MCF 10A (cell line): Measurements from ENCODE around the gene PLXNC1. TPM values are rescaled to one million over a fixed set of nuclear protein-coding genes. Genes with fewer than 3 reads are reported as not detected.

Source experiments
- BruUV-seq: library from RNA; stranded (reverse); fragments of 400-500 nt; replicated peaks from 2 replicates; lab custom pipeline; 2021; lab: Mats Ljungman, UMichigan
- CTCF ChIA-PET: fragments of 300-600 bp; sonication (Branson Sonifier 250); formaldehyde crosslinking; extraction: SDS; loops from one replicate; lab custom pipeline; 2021; ENCODE audit warnings: antibody characterized with exemption, inconsistent platforms; lab: Yijun Ruan, JAX
- POLR2A ChIA-PET: fragments of 300-600, 350-650 bp; sonication (Branson Sonifier 250); formaldehyde crosslinking; extraction: SDS; loops from one replicate; lab custom pipeline; 2020; ENCODE audit warnings: antibody characterized with exemption, inconsistent platforms; lab: Yijun Ruan, JAX
- DNase-seq: peaks from one replicate; pipeline ENCODE4 v3.0.0-alpha.2; 2018; ENCODE audit not compliant: unreplicated experiment
- H3K27ac Mint-ChIP-seq: one replicate; pipeline ENCODE4 v1.8.0; 2022; ENCODE audit warnings: mild to moderate bottlenecking, low read depth, mixed read lengths; ENCODE audit not compliant: unreplicated experiment
- H3K27me3 Mint-ChIP-seq: one replicate; pipeline ENCODE4 v1.8.0; 2022; ENCODE audit warnings: mixed read lengths; ENCODE audit not compliant: insufficient read depth, unreplicated experiment
- H3K36me3 Mint-ChIP-seq: one replicate; pipeline ENCODE4 v1.8.0; 2022; ENCODE audit warnings: mild to moderate bottlenecking, moderate library complexity, mixed read lengths; ENCODE audit not compliant: insufficient read depth, unreplicated experiment
- H3K4me1 Mint-ChIP-seq: one replicate; pipeline ENCODE4 v1.8.0; 2022; ENCODE audit warnings: mixed read lengths; ENCODE audit not compliant: insufficient read depth, unreplicated experiment
- H3K4me3 Mint-ChIP-seq: one replicate; pipeline ENCODE4 v1.8.0; 2022; ENCODE audit warnings: mild to moderate bottlenecking, moderate library complexity, mixed read lengths; ENCODE audit not compliant: unreplicated experiment
- H3K9me3 Mint-ChIP-seq: one replicate; pipeline ENCODE4 v1.8.0; 2022; ENCODE audit warnings: mixed read lengths; ENCODE audit not compliant: unreplicated experiment
- intact Hi-C: fragments of 100-400 bp; cut with micrococcal nuclease; formaldehyde crosslinking; loops from 2 replicates; pipeline ENCODE4 v1.14.1; 2022
- total RNA-seq: library from RNA; stranded (reverse); gene quantifications from 2 replicates; pipeline ENCODE4 v1.2.3, GENCODE V29; 2022
- TF ChIP-seq, protein P1 (sequence below): fragments of 200-600 bp; IDR thresholded peaks from one replicate; pipeline ENCODE4 v1.8.0; 2022; ENCODE audit warnings: antibody characterized with exemption, mild to moderate bottlenecking; ENCODE audit not compliant: unreplicated experiment

PLXNC1 gene
- total RNA-seq, 1 experiment from 2014 or later, result 2.4 TPM

DNA sequence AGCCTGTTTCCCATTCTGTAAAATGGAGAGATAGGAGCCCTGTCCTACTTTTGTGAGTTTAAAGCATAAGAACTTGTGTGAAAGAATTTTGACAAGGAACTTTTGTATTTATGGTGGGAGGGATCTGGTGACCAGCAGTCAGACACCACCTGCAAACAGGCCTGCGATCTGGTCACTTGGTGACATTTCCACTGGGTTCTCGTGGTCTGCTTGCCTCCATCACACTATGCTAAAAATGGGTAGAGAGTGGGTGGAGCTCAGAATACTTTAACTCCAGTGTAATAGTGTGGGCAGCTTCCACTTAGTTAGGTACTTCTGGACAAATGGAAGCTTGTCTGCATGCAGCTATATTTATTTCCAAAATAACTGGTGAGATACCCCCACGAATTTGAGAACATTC is 26.5 kb upstream of the PLXNC1 start:
- no peak for DNase-seq
- H3K4me3 Mint-ChIP-seq, result no peak overlapping the region
- H3K27ac Mint-ChIP-seq, result no peak overlapping the region
- H3K9me3 Mint-ChIP-seq, result no peaks in the 10 kb centered on the region
- ChIA-PET POLR2A (no interaction called here), CTCF (interaction anchor here (0.5 to 0.8 kb wide), 2 partner anchors 18 to 1329 kb away, joined by 3 to 4 read pairs; no protein-coding TSS in a partner anchor)
- no peaks in the 10 kb centered on the region for H3K36me3 Mint-ChIP-seq
- intact Hi-C loops, result no loop called here
- BruUV-seq, result no TSS peak
- TF ChIP-seq, protein P1, sequence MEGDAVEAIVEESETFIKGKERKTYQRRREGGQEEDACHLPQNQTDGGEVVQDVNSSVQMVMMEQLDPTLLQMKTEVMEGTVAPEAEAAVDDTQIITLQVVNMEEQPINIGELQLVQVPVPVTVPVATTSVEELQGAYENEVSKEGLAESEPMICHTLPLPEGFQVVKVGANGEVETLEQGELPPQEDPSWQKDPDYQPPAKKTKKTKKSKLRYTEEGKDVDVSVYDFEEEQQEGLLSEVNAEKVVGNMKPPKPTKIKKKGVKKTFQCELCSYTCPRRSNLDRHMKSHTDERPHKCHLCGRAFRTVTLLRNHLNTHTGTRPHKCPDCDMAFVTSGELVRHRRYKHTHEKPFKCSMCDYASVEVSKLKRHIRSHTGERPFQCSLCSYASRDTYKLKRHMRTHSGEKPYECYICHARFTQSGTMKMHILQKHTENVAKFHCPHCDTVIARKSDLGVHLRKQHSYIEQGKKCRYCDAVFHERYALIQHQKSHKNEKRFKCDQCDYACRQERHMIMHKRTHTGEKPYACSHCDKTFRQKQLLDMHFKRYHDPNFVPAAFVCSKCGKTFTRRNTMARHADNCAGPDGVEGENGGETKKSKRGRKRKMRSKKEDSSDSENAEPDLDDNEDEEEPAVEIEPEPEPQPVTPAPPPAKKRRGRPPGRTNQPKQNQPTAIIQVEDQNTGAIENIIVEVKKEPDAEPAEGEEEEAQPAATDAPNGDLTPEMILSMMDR, result no peak
- H3K27me3 Mint-ChIP-seq, result peaks cover 35% of the 10 kb centered on the region
- no peaks in the 10 kb centered on the region for H3K4me1 Mint-ChIP-seq

DNA sequence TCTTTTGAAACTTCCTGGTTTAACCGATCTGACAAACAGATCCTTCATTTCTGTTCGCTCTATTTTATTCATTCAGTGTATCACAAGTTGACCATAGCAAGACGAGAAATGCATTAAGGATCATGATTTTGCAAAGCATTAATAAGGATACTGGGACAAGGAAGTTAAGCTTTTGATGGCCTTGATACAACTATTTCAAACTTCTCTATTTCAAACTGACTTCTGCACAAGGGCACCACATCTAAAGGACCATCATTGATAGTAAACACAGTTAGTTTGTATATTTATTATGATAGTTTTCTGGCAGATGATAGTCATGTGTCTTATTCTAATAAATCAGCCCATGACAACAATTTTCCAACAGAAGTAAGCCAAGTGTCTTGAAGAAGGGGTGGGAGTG is 25.8 kb upstream of the PLXNC1 start:
- DNase-seq, result no peak
- ChIA-PET POLR2A (no interaction called here), CTCF (interaction anchor here (0.5 to 0.8 kb wide), 2 partner anchors 18 to 1328 kb away, joined by 3 to 4 read pairs; no protein-coding TSS in a partner anchor)
- BruUV-seq, result no TSS peak
- no peak overlapping the region for H3K27ac Mint-ChIP-seq
- no peaks in the 10 kb centered on the region for H3K36me3 Mint-ChIP-seq
- peaks cover 2% of the 10 kb centered on the region for H3K4me1 Mint-ChIP-seq
- peaks cover 40% of the 10 kb centered on the region for H3K27me3 Mint-ChIP-seq
- TF ChIP-seq, protein P1, result no peak
- no peaks in the 10 kb centered on the region for H3K9me3 Mint-ChIP-seq
- intact Hi-C loops, result no loop called here
- H3K4me3 Mint-ChIP-seq, result no peak overlapping the region

DNA sequence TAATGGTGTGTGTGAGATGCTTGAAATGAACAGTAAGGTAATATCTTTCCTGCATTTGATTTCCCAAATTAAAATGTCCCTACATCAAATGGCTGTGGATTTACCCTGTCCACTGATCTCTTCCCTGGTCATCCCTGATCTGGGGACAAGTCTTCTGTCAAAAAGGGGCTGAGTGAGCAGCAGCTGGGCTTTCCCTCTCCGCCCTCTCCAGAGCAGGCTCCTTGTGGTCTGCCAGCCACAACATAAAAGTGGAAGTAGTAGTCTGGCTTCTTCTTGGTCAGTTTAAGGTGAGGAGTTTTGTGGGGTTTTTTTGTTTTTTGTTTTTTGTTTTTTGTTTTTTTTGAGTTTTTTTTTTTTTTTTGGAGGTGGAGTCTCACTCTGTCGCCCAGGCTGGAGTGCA is 25.2 kb upstream of the PLXNC1 start:
- no peak for DNase-seq
- Mint-ChIP-seq H3K4me1 (peaks cover 7% of the 10 kb centered on the region), H3K27ac (no peak overlapping the region), H3K9me3 (no peaks in the 10 kb centered on the region), H3K4me3 (no peak overlapping the region), H3K27me3 (peaks cover 46% of the 10 kb centered on the region), H3K36me3 (no peaks in the 10 kb centered on the region)
- POLR2A ChIA-PET, result no interaction called here
- intact Hi-C loops, result no loop called here
- no TSS peak for BruUV-seq
- TF ChIP-seq, protein P1, result no peak
- CTCF ChIA-PET, result interaction anchor here (0.6 to 3.3 kb wide), 3 partner anchors 9 to 642 kb away, joined by 3 to 20 read pairs (median 4); no protein-coding TSS in a partner anchor

DNA sequence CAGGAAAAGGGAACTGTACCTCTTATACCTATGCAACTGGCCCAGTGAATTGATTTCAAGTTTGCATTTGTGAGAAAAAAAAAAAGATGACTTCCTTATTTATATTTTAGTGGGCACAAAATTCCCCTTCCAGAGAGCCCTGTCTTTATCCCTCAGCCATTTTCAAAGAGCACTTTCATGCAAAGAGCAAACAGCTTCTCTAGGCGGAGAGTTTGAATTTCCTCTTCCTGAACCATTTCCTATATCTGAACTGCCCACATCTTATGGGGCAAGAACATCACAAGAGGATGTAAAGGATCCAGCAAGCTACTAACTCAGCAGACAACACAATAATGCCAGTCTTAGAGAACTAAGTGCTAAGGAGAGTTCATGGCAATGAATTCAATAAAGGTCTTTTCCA is 22.3 kb upstream of the PLXNC1 start:
- no TSS peak for BruUV-seq
- CTCF ChIA-PET, result interaction anchor here (1.1 to 3.3 kb wide), 2 partner anchors 9 to 49 kb away, joined by 3 to 20 read pairs; no protein-coding TSS in a partner anchor
- TF ChIP-seq, protein P1, result no peak
- peaks cover 64% of the 10 kb centered on the region for H3K27me3 Mint-ChIP-seq
- H3K4me1 Mint-ChIP-seq, result peaks cover 7% of the 10 kb centered on the region
- H3K9me3 Mint-ChIP-seq, result no peaks in the 10 kb centered on the region
- POLR2A ChIA-PET, result interaction anchor here (0.7 kb wide), 1 partner anchor 1684 kb away, joined by 3 read pairs; no protein-coding TSS in a partner anchor
- intact Hi-C loops, result no loop called here
- no peak overlapping the region for H3K27ac Mint-ChIP-seq
- H3K4me3 Mint-ChIP-seq, result no peak overlapping the region
- H3K36me3 Mint-ChIP-seq, result no peaks in the 10 kb centered on the region
- DNase-seq, result no peak
